Astrocyte of the spinal cord (primary cell): ENCODE measurements around the gene ZNF776.
"Not testable (repeated sequence)": the region's sequence is repeated elsewhere in the genome, so short reads cannot be mapped to it uniquely, and the experiment has no call there.

Experiments used
- DNase-seq: peaks from one replicate; pipeline ENCODE4 v3.0.0; 2011; ENCODE audit warnings: low read depth, low spot score
- H3K4me3 ChIP-seq: 2 replicates; pipeline ENCODE4 v1.5.1; 2011; ENCODE audit warnings: low read depth, mild to moderate bottlenecking, low read length, moderate library complexity
- CTCF ChIP-seq: IDR thresholded peaks from 2 replicates; pipeline ENCODE4 v1.5.1; 2012; ENCODE audit warnings: low read depth, mild to moderate bottlenecking, low read length, inconsistent platforms
- in situ Hi-C: cut with HindIII; loops from 2 replicates; pipeline ENCODE4 v1.10.0; 2017; ENCODE audit warnings: low sequenced_read_pairs

The ZNF776 gene

GRCh38 chr19:57719424-57719823 lies 27.2 kb upstream of the ZNF776 start:
- in situ Hi-C loops = no loop called here
- TF ChIP-seq CTCF = no peak
- H3K4me3 ChIP-seq = no peak overlapping the region
- DNase-seq = no peak

DNA sequence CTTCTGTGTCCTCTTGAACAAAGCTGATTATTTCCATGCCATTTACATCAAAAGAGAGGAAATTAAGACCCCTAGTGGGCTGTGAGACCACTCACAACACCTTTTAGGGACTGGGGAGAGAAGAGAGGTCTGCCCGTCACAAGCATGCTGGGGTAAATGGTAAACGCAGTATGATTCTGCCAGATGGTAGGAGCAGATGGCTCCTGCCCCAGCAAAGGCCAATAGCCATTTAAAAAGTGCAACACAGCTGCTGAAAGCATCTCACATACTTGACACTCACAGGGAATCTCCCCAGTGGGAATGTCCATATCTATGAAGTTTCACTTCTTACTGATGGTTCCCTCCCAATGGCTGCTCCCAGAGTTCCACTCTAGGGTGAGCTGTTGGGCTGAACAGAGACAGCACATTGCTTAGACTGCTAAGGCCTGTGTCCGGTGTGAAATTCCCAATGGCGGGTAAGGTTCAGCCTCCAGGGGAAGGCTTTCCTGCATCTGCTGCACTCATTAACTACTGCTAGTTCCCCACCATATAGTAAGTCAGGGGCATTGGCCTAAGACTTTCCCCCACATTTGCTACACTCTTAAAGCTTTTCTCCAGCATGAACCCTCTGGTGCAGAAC lies 26.6 kb upstream of the ZNF776 start:
- H3K4me3 ChIP-seq = no peak overlapping the region
- DNase-seq = no peak
- no peak for TF ChIP-seq CTCF
- in situ Hi-C loops = no loop called here

GRCh38 chr19:57720878-57721277 lies 25.7 kb upstream of the ZNF776 start:
- in situ Hi-C loops = no loop called here
- no peak for TF ChIP-seq CTCF
- no peak for DNase-seq
- no peak overlapping the region for H3K4me3 ChIP-seq

DNA sequence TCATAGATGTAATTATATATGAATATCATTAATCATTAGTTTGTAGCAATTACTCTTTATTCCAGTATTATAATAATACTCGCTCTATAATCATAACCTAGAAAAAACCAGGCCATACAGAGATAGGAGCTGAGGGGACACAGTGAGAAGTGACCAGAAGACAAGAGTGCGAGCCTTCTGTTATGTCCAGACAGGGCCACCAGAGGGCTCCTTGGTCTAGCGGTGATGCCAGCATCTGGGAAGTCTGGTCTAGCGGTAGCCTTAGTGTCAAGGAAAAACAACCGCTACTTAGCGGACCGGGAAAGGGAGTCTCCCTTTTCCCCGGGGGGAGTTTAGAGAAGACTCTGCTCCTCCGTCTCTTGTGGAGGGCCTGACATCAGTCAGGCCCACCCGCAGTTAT lies 8.3 kb upstream of the ZNF776 start:
- DNase-seq = peak; percentile 35
- H3K4me3 ChIP-seq, in situ Hi-C loops: not testable (repeated sequence)
- peak; percentile 49 for TF ChIP-seq CTCF

GRCh38 chr19:57738770-57739169 lies 7.8 kb upstream of the ZNF776 start:
- DNase-seq, in situ Hi-C loops, H3K4me3 ChIP-seq: not testable (repeated sequence)

- H3K4me3 ChIP-seq = peak overlapping the region; percentile 93
- DNase-seq = no peak
- TF ChIP-seq CTCF = no peak
- in situ Hi-C loops = no loop called here
Measured at GRCh38 chr19:57747472-57747807, 825 bp downstream of the ZNF776 start.

DNA sequence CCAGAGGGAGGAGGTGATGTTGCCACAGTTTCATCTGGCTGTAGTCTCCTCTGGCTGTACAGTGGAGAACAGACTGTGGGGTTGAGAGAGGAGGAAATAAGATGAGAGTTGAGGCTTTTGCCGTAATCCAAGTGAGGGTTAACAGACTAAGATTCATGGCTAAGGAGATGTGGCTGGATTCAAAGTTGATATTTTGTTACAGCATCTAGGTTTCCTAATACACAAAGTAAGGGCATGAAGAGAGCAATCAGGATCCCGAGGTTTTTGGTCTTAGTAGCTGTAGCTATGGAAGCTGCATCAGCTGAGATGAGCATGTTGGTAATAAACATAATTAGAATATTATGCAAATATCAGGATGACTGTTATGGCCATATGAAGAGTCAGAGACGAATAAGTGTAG lies 1.4 kb downstream of the ZNF776 start:
- in situ Hi-C loops = no loop called here
- TF ChIP-seq CTCF = no peak
- no peak for DNase-seq
- peak overlapping the region; percentile 93 for H3K4me3 ChIP-seq
